ENCODE results near the gene TASL.

DNA sequence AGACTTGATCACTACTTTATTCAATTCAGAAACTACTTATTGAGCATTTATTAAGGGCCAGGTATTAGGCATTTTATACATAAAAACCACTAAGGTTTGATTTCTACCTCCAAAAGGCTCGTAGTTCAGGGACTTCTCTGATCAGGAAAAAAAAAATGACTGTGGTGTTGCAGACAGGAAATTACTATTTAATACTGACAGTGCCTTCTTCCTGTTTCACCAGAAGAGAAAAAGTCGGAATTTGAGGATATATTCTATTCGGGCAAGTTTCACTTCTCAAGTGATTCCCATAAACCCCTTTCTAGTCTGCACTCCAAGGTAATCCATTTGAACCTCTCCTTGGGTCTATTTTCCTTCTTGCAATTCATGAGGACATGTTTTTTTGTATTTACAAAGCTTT is 15.3 kb upstream of the TASL start:
- TF ChIP-seq, protein P1, sequence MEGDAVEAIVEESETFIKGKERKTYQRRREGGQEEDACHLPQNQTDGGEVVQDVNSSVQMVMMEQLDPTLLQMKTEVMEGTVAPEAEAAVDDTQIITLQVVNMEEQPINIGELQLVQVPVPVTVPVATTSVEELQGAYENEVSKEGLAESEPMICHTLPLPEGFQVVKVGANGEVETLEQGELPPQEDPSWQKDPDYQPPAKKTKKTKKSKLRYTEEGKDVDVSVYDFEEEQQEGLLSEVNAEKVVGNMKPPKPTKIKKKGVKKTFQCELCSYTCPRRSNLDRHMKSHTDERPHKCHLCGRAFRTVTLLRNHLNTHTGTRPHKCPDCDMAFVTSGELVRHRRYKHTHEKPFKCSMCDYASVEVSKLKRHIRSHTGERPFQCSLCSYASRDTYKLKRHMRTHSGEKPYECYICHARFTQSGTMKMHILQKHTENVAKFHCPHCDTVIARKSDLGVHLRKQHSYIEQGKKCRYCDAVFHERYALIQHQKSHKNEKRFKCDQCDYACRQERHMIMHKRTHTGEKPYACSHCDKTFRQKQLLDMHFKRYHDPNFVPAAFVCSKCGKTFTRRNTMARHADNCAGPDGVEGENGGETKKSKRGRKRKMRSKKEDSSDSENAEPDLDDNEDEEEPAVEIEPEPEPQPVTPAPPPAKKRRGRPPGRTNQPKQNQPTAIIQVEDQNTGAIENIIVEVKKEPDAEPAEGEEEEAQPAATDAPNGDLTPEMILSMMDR (optimal IDR thresholded peaks at IDR 0.05 in 1 of 3, IDR thresholded peaks at IDR 0.05 in 1 of 3, conservative IDR thresholded peaks at IDR 0.05 in 1 of 3; ENCODE audit: extremely low read depth in 1 of 3, insufficient read depth in 2 of 3, low read length in 3 of 3) = no peak
- TF ChIP-seq EZH2 (IDR thresholded peaks at IDR 0.05; ENCODE audit: low read length) = no peak

Measured in keratinocyte (primary cell).